Measurements from ENCODE around the gene STARD8.
"Not testable (repeated sequence)": the region's sequence is repeated elsewhere in the genome, so short reads cannot be mapped to it uniquely, and the experiment has no call there.

The STARD8 gene

GRCh38 chrX:68658530-68658929 is 11.1 kb downstream of the STARD8 start:
- DNase-seq (ENCODE audit: low spot score) = no peak

- no peak for DNase-seq (ENCODE audit: low spot score)
Measured at GRCh38 chrX:68659385-68659784, 11.9 kb downstream of the STARD8 start.

DNA sequence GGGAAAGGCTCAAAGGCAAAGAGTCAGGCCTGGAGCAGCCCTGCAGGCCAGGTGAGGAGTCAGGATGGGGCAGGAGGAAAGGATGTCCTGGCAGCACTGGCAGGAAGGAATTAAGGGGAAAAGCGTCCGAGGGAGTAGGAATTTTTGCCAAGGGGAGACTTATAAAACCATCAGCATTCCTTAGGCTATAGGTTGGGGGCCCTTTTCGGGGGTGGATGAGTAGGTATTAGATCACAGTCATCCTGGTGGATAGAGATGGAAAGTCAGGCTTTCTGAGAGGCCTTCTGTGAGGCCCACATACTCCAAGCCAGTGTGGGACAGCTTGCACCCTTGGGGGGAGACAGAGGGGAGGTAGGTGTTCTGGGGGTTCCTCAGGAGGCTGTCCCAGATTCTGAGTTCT is 12.3 kb downstream of the STARD8 start:
- DNase-seq (ENCODE audit: low spot score) = no peak

DNA sequence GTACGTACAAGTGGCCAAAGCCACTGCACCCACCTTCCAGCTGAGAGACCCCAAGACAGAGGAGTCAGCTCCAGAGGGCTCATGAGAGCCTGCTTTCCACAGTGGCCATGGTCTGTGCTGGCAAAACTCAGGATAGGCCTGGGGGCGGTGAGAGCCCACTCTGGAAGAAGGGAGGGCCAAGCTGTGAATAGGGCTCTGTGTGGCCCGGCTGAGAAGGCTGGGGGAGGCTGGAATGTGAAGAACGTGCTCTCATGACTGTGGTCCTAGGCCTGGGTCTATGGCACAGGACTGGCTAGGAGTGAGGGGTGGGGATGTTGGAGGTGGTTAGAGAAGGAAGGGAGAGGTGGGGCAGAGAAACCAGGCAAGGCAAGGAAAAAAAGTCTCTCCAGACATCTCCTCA is 13.3 kb downstream of the STARD8 start:
- DNase-seq (ENCODE audit: low spot score) = no peak

GRCh38 chrX:68665502-68665901 is 18.0 kb downstream of the STARD8 start:
- no peak for DNase-seq (ENCODE audit: low spot score)

- DNase-seq (ENCODE audit: low spot score) = no peak
Measured at GRCh38 chrX:68666580-68666979, 19.1 kb downstream of the STARD8 start.

DNA sequence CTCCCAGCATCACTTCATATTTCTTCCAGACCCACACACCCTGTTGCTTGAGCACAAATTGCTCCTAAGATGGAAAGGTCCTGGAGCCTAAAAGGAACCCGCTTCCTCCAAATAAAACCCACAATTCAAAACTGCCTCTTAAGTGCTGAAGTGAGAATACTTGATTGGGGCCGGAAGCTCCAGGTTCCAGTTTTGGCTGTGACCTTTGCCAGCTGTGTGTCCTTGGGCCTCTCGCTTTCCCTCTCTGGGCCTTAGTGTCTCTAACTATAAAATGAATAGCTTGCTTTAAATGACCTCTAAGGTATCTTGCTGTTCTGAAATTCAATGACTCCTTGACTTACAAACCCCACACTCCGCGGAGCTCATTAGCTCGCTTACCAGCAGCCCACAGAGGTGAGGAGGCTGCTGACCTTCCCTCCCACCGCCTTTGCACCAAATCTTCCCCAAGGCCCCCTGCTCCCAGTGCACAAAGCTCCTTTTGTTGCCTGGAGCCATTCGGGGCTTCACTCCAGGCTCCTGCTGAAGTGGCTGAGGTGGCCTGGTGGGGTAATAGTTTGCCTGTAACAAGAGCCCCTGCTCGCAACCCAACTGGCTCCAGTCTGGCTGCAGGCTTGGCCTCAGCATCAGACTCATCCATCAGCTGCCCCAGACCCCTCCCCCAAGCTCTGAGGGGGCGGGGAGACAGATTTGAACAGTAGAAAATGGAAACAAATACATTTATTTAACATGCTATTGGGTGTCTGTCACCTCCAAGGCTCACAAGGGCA is 21.8 kb downstream of the STARD8 start:
- DNase-seq (ENCODE audit: low spot score) = no peak

- no peak for DNase-seq (ENCODE audit: low spot score)
Measured at GRCh38 chrX:68669871-68670270, 22.4 kb downstream of the STARD8 start.

DNA sequence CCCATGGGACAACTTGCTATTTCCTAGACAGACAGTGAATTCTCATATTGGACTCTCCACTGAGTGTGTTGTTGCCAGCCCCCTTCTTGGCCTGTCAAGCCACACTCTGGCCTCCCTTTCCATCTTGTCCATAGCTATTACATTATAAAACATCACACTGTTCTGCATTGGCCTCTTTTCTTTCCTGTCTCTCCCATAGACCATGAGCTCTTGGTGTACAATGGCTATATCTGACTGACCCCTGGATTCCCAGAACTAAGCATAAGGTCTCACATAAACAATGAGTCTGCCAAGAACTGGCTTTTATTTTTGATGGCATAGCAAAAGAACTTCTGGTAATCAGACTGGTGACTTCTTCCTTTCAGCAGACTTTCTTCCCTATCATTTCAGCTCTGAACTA is 23.8 kb downstream of the STARD8 start:
- DNase-seq (ENCODE audit: low spot score) = no peak

DNA sequence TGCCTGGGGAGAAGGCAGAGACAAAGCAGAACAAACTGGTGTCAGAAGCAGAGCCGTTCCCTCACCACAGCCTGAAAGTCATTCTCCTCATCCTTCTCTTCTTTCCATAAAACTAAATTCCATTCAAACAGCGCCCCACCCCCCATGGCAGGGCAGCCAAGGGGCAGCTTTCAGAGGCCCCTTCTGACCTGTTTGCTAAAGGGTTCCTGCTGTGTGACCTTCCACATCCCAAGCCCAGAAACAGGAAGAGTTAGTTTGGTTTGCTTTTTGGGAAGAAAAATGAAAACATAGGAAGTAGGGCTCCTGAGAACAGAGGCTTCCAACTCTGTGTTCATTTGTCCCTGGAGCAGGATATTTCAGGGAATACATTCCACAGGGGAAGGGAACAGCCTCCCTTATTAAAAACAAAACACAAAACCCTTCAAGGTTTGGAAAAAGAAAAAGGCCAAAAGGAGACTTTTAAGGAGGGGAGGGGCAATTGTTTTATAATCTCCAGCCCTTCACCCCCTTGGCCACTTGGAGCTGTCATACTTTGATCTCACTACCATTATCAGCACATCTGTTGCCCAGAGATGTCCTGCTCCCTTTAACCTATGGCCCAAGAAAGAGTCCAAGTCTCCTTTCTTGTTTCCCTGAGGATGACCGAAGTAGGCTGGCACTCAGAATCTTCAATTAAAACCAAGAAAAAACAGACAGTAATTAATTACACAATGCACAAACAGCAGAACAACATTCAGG is 25.3 kb downstream of the STARD8 start:
- no peak for DNase-seq (ENCODE audit: low spot score)

- DNase-seq (ENCODE audit: low spot score) = no peak
Measured at GRCh38 chrX:68675571-68675970, 28.1 kb downstream of the STARD8 start.

- DNase-seq (ENCODE audit: low spot score) = no peak
Measured at GRCh38 chrX:68676335-68676734, 28.9 kb downstream of the STARD8 start.

DNA sequence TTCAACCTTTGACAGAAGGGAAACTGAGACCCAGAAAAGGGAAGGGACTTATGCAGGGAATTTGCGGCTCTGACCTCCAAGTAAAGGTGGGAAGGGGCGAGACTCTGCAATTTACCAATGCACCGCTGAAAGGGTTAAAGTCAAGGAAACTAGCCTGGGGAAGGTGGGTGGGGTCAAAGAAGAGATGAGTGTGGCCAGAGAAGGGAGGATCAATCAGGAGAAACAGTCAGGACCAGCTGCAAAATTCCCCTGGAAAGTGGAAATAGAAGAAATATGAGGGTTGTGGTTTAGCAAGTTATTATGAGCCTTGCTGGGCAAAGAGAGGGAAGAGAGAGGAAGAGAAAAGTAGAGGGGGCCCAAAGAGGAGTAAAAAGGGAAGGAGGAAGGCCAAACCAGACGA is 30.5 kb downstream of the STARD8 start:
- no peak for DNase-seq (ENCODE audit: low spot score)

DNA sequence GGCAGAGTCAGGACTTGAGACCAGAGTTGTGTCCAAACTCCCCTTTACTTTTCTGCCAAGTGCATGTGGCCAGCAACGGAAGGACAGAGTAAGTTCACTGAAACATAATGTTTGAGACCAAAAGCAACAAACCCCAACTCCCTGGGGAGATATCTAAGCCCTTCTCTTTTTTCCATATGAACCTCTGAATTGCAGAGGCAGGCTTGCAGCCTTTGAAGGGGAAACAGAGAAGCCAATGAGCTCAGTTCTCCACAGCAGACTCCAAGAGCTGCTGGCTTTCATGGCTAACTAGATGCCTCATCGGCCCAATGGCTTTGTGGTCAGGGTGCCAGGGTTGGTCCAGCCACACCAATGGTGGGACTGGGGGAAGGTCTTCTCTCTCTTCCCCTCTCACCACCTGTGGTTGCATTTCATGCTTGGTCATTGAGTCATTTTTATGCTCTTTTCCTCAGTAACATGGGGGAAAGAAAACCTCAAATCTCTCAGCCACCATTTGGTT is 34.0 kb downstream of the STARD8 start:
- no peak for DNase-seq (ENCODE audit: low spot score)

DNA sequence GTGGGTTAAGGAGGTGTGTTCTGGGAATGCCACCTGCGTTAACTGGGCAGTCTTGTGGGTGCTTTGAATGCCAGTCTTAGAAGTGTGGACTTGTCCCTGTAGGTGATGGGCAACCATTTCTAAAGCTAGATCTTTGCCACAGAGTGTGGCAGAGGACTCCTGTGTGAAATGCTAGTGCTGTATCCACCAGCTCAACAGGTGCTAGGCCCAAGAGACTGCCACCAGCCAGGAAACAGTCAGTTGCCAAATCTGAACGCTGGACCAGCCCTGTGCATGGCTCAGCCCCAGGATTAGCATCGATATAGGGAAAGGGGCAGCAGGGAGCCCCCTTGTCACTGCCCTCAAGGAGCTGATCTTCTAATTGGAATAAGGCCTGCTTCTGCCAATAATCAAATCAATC is 35.3 kb downstream of the STARD8 start:
- no peak for DNase-seq (ENCODE audit: low spot score)

DNA sequence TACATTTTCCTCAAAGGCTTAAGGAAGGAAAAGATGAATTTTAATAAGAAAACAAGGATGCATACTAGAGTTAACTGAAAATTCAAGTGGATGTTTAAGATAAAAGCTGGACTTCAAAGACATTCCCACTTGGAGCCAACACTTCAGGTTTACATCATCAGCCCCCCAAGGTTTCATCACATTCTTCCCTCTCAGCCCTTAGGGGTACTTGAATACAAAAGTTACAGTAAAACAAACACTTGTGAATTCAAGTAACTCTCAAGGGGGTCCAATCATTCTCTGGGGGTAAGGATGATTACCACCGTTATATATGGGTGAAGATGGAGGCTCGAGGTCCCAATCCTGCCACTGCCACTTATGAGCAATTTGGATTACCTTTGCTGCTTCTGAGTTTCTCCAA is 36.1 kb downstream of the STARD8 start:
- DNase-seq (ENCODE audit: low spot score) = no peak

DNA sequence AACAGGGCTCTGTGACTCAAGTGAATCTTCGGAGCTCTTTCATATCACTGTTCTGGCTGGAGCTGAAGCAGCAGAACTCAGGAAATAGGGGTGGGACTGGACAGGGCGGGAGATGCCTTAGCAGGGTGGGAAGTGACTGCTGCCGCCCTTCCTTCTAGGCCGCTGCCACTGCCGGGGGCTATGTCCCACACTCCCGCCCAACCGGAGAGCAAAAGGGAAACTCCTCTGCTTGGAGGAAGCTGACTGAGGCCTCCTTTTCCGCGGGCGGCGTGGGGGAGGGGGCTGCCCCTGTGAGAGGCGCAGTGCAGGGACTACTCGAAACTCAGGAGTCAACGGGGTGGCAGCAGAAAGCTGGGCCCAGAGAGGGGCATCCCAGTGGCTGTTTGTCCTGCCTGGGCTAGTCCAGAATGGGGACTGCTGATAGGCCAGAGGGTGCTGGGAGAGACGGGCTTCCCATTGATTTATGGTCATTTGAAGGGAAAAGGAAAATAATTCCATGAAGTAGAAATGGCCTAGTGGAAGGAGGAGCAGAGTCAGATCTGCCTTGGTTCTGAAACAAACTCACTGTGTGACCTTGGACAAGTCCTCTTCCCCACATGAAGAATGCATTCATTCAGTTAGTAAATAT is 36.9 kb downstream of the STARD8 start:
- DNase-seq (ENCODE audit: low spot score) = no peak

GRCh38 chrX:68684919-68685304 is 37.4 kb downstream of the STARD8 start:
- DNase-seq (ENCODE audit: low spot score) = no peak

DNA sequence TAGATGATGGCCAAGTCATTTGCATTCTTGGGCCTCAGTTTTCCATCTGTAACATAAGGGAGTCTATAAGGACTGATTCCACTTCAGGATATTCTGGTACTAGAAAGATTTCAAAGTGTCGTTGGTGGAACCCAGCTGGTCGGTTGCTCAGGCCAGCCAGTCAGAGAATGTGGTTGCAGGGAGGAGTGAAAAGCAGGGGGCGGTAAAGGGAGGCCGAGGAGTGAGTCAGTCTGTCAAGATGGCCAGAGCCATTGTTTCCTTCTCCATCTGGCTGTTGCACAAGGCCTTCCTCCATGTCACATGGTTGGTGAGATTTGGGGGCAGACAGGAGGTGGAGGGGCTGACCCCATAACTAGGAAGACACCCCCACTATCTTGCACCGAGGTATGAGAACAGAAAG is 38.2 kb downstream of the STARD8 start:
- no peak for DNase-seq (ENCODE audit: low spot score)

- DNase-seq (ENCODE audit: low spot score) = no peak
Measured at GRCh38 chrX:68686097-68686977, 38.9 kb downstream of the STARD8 start.

DNA sequence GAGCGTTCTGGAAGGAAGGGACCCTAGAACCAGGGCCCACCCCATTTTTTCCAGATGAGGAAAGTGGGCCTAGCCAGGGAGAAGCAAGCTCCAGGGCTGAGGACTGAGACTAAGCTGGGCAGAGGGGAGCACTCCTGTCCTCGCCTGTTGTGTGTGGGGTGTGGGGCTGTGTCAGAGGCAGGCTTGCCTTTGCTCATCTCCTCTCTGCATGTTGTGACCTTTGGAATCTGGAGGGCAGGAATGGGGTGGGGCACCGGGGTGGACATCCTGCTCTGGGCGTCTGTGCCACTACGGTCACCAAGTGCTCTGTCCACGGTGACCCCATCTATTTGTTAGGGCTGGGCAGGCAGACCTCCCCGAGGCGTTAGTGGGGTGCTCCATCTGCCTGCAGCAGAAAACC is 41.5 kb downstream of the STARD8 start:
- DNase-seq (ENCODE audit: low spot score) = not testable (repeated sequence)

DNA sequence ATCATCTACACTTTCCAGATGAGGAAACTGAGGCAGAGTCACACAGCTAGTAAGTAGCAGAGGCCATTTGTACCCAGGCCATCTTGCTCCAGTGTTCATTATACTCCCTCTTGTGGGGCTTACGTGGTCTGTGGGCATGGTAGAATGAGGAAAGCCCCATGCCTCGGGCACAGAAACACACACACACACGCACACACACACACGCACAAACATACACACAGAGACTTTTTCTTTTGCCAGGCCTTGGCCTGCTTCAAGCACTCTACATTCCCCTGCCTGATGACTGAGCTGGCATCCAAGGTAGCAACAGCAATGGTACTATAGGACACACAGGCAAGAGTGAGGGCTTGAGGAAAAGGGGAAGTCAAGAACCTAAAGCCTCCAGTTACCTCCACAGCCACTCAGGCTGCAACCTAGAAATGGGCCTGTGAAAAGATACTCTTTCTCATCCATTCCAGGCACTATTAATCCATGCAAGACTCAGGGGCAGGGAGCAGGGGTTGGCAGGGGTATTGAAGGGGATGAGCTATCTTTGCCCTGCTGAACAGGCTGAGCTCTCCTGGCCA is 43.6 kb downstream of the STARD8 start:
- DNase-seq (ENCODE audit: low spot score) = no peak

Data from CD4-positive, alpha-beta T cell treated with Interleukin-2 at 100 ng/mL for 4 hours (primary cell).